Stimulated activated CD4-positive, alpha-beta T cell treated with anti-CD3 and anti-CD28 coated beads, Interleukin-15, amount 100 ng/mL, for 48 hours (primary cell): ENCODE data around the gene RAD50.
"Not testable (repeated sequence)": the region's sequence is repeated elsewhere in the genome, so short reads cannot be mapped to it uniquely, and the experiment has no call there.

Experiments used
- DNase-seq, 2 donors: peaks; one replicate each; pipeline ENCODE4 v3.0.0-alpha.2; 2020; ENCODE audit warnings: low read depth in 2 of 2

The RAD50 gene

DNA sequence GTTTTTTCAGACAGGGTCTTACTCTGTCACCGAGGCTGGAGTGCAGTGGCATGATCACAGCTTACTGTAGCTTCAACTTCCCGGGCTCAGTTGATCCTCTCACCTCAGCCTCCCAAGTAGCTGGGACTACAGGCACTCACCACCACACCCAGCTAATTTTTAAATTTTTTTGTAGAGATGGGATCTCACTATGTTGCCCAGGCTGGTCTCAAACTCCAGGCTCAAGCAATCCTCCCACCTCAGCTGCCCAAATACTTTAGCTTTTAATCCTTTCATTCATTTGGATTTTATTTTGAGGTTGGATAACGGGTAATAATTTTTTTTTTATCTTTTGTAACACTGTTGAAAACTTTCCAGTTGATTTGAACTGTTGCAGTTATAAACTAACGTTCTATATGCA is 76.8 kb downstream of the RAD50 start:
- not testable (repeated sequence) for DNase-seq

DNA sequence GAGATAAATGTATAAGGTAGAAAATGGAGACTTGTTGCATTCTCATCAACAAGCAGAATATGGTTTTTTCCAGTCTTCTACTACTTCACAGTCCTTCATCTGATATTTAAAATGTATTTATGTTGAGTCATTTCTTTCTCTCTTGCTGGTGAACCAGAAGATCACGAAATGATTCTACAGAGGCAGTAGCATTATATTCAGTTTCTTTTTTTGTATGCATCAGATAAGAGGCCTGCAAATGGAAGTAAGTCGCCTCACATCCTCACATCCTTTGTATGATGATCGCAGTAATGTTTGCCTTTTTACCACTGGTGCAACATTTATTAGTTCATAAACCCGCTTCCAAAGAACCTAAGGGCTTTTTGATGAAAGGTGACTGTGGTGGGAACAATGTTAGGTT is 79.1 kb downstream of the RAD50 start:
- DNase-seq = no peak

DNA sequence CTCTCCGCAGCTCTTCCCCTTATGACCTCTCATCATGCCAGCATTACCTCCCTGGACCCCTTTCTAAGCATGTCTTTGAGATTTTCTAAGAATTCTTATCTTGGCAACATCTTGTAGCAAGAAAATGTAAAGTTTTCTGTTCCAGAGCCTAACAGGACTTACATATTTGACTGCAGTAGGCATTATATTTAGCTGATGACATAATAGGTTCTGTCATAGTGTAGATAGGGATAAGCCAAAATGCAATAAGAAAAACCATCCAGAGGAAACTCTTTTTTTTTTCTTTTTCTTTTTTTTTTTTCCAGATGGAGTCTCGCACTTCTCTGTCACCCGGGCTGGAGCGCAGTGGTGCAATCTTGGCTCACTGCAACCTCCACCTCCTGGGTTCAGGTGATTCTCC is 80.5 kb downstream of the RAD50 start:
- no peak for DNase-seq

DNA sequence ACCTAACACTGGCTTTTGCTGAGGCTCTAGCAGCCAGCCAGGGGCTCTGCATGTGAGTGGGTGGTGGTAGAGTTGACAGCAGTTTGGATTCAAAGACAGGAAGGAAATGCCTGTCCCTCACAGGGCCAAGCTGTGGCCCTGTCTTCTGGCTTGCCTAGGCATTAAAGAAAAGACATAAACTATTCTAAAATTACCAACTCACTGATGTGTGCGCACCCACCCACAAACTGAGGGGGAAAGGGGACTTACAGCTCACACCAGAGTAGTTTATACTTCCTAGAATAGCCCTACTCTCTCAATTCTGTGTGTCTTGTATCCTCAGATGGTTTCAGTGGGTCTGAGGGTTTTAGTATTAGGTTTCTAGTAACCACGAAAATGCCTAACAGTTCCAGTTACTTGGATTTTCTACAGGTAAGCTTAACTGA is 82.9 kb downstream of the RAD50 start:
- no peak for DNase-seq

DNA sequence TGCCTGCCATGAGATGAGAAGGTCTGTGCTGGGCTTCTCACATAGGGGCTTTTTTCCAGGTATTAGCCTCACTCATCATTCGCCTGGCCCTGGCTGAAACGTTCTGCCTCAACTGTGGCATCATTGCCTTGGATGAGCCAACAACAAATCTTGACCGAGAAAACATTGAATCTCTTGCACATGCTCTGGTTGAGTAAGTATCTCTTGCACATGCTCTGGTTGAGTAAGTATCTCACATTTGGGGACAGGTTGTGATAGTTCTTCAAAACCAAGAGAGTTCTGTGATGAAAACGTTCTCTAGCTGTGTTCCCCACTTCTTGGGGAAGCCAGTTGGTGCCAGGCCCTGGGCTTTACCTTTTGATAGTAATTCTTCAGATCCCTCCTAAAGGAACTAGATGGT is 83.8 kb downstream of the RAD50 start:
- DNase-seq = no peak

DNA sequence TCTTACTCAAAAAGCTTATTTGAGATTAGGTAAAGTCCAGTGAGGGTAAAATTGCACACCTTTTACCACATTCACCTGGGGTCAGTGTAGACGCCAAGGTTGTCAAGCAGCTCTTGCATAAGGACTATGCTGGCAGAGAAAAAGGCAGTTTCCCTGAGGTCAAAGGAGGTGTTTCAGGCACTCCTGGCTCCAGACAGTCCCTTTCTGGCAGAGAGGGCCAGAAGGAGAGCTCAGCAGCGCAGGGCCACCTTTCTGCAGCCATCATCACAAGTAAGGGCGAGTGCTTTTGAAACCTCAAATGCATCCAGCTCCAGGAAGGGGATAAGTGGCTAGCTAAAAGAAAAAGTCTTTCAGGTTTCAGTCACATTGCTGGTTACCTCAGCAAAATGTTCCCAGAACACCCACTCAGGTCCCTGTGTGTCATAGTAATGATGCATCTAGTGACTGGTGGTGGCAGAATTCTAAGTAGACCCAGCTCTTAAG is 84.5 kb downstream of the RAD50 start:
- no peak for DNase-seq

DNA sequence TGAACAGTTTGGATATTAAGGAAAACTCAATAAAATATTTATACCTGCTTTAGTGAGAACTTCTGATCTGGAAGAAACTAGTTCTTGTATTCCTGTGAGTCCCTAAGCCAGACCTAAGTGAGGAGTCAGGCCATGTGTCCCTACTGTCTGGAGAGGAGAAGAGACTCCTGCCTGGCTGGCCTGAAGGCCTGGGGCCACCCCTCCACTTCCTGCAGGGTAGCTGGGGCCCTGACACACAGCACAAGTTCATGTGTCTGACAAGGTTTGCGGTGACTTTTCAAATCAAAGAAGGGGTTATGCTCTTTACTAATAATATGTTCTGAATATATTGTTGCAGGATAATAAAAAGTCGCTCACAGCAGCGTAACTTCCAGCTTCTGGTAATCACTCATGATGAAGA is 85.1 kb downstream of the RAD50 start:
- no peak for DNase-seq

DNA sequence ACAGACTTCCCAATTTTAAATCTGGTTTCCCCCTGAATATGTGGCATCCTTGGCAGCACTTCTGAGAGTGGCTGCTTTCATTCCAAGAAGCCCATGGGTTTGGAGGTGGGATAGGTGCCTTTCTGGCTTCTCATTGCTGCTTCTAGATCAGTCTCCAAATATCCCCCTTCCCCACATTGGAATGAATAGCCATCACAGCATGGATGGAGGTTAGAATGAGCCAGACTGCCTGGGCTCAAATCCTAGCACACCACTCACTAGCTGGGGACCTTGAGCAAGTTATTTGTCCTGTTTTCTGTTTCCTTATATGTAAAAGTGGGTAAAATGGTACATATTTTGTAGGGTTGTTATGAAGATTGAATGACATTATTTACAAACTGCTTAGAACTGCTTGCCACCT is 87.4 kb downstream of the RAD50 start:
- no peak for DNase-seq

DNA sequence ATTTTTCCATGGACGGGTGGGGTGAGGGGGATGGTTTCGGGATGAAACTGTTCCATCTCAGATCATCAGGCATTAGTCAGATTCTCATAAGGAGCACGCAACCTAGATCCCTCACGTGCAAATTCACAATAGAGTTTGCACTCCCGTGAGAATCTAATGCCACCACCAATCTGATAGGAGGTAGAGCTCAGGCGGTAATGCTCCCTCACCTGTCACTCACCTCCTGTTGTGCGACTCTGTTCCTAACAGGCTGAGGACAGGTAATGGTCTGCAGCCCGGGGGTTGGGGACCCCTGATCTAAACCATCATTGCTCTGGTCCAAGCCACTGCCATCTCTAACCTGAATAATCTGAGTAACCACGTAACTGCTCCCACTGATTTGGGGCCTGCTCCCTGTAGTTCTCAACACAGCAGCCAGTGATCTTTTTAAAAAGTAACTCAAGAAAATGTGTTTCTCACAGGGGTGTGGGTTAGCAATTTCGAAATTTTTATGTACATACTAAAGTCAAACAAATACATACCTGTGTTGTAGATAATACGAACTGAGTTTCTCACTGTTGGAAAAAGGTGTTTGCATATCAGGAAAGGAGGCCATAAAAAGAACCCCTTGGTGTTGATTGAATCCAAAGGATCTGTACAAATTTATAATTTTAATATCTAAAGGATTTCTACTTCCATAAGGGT is 89.9 kb downstream of the RAD50 start:
- DNase-seq = no peak

DNA sequence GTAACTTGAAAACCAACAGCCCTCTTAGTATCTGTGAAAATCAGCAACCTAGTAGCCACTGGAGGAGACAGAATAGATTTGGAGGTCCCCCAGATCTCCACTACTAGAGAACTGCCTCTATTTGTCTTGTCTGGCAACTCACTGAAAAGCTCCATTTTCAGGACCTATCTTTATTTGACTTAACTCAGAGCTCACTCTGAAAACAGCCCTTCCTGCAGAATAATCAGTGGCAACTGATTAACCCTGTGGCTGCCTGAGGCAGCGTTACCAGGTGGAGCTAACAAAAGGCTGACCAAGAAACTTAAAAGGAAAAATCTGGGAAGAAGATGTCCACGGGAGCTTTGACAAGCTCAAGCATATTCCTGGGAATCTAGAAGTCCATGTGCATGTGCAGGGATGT is 90.7 kb downstream of the RAD50 start:
- DNase-seq = no peak

DNA sequence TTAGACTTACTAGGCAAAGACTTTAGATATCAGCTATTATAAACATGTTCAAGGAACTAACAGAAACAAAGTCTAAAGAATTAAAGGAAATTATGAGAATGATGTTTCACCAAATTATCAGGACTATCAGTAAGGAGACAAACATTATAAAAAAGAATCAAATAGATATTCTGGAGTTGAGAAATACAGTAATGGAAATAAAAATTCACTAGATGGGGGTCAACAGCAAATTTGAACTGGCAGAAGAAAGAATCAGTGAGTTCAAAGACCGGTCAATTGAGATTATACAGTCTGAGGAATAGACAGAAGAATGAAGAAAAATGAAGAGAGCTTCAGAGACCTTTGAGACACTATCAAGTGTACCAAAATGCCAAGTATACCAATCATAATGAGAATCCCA is 91.6 kb downstream of the RAD50 start:
- DNase-seq = no peak

DNA sequence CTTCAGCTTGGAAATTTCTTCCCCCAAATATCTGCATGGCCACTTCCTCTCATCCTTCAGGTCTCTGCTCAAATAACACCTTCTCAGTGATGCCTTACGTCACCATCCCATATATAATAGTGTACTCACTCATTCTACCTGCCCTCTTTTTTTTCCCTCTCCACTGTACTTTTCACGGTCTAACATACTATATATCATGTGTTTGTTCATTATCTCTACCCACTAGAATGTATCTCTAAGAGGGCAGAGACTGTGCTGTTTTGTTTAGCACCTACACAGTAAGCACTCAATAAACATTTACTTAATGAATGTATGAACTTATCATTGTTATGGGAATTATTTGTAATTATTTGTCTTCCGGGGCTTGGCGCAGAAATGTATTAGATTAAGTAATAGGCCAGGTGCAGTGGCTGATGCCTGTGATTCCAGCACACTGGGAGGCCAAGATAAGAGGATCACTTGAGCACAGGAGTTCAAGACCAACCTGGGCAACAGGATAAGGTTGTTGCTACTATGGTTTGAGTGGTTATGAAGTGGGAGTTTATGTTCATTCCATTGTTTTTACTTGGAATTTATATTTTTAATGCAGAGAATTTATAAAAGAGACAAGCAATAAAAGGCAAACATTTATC is 95.2 kb downstream of the RAD50 start:
- no peak for DNase-seq

DNA sequence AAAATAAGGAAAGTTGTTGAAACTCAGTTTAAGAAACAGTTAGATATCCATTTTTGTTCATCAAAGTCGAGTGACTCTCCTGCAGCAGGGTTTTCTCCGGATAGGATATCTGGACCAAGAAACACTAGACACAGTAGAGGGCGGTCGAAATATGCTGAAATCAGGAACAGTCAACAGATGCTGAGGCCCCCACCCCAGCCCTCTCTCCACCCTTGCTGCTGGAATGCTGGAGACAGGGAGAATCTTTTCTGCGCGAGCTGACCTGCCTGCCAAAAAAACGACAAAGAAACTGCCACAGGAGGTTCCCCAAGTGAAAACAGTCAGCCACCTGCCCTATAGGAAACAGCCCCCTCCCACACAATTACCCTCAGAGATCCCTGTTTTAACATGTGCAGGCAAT is 96.9 kb downstream of the RAD50 start:
- no peak for DNase-seq

DNA sequence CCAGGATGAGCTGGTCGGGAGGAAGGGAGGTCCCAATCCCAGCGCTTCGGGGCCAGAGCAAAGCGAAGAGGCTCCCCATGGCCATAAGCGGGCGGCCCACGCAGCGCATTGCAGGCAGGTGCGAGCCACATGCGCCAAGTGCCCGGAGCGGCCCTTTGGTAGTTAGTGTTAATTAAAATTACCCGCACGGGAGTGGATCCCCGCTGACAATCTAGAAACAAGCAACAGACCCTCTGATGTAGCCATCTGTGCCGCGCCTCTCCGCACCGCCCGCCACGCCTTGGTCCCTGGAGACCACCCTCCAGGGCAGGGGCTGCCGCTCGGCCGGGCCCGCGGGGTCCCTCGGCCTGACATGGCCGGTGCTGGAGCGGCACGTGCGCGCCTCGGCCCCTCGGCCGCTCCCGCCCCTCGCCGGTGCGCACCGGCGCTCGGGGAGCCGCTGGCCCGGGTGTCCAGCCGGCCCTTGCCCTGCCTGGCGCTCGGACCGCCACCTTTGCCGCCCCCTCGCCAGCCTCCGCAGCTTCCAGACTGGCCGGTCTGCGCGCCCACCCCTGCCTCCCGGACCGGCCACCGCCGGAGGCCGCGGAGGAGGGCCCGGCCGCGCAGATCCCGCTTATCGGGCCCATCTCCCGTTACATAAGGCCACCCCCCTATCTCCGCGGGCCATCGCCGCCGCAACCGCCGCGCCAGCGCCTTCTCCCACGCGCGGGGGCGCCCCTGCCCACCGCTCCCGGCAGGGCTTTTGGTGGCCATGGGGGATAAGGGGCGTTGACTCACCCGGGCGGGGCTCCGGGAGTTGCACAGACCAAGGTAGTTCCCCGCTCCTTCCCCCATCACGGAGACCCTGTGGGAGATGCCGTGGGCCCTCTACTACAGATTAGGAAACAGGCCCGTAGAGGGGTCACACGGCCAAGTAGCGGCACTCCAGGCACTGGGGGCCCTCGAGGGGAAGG is 99.3 kb downstream of the RAD50 start:
- DNase-seq = no peak

DNA sequence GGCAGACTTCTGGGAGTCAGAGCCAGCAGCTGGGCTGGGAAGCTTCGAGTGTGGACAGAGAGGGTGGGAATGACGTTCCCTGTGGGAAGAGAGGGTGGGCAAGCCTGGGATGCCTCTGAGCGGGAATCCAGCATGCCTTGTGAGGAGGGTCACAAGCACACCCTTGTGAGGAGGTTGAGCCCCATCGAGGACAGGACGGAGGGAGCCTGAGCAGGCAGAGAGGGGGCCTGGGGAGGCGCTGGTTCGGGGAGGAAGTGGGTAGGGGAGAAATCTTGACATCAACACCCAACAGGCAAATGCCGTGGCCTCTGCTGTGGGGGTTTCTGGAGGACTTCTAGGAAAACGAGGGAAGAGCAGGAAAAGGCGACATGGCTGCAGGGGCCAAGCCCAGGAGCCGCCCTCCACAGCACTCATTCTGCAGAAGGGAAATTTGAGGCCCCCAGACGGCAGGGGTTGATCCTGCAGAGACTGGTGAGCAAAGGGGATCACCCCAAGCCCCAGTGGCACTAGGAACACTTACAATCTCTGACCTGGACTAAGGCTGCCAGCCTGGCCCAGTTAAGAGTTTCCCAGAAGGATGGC is 100.1 kb downstream of the RAD50 start:
- no peak for DNase-seq

DNA sequence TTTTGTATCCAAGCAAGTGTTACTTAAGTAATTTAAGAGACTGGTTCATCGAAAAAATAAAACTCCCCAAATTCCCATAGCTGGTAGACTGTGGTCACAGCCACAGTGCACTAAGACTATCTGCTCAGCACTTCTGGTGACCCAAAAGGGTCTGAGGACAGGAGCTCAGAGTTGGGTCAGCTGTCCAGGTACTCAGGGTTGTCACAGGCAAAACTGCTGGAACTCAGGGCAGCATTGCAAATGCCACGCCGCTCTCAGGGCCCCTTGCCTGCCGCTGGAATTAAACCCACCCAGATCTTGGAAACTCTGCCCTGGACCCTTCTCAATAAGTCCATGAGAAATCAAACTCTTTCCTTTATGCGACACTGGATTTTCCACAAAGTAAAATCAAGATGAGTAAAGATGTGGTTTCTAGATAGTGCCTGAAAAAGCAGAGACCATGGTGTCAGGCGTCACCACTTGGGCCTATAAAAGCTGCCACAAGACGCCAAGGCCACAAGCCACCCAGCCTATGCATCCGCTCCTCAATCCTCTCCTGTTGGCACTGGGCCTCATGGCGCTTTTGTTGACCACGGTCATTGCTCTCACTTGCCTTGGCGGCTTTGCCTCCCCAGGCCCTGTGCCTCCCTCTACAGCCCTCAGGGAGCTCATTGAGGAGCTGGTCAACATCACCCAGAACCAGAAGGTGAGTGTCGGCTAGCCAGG is 101.1 kb downstream of the RAD50 start, which contains the start of gene IL13:
IL13 (plus strand) TSS at position 498 of the 705 bp plus-strand sequence; CDS start at position 512, 14 bp downstream.
- DNase-seq = no peak

DNA sequence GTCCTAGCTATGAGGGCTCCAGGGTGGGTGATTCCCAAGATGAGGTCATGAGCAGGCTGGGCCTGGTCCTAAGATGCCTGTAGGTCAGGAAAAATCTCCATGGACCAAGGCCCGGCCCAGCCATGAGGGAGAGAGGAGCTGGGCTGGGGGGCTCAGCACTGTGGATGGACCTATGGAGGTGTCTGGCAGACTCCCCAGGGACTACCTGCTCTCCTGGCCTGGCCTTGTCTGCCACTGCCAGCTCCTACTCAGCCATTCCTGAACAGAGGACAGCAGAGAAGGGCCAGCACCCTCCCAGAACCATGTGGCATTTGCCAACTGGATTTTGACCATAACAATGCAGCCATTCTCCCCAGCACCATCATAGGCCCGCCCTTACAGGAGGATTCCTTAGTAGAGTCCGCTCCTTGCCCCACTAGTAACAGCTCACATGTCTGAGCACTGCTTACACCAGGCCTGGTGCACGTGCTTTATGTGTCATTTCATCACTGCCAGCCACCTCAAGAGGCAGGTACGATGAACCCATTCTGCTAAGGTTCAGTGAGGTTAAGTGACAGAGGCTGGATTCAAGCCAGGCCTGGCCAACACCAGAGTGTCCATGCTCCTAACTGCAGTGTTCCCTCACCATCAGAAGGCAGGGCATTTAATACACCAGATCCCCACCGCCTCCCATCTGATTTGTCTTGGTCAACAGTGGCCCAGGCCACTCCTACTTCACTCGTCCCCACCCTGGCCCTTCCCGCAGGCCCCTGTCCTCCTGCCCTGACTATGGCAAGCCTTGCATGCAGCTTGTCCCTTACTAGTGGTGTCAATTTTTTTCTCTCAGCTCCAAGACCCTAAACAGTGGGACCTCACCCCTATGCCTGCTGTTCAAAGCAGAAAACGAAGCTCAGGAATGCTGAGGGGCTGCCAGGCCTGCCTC is 101.9 kb downstream of the RAD50 start:
- DNase-seq = no peak

DNA sequence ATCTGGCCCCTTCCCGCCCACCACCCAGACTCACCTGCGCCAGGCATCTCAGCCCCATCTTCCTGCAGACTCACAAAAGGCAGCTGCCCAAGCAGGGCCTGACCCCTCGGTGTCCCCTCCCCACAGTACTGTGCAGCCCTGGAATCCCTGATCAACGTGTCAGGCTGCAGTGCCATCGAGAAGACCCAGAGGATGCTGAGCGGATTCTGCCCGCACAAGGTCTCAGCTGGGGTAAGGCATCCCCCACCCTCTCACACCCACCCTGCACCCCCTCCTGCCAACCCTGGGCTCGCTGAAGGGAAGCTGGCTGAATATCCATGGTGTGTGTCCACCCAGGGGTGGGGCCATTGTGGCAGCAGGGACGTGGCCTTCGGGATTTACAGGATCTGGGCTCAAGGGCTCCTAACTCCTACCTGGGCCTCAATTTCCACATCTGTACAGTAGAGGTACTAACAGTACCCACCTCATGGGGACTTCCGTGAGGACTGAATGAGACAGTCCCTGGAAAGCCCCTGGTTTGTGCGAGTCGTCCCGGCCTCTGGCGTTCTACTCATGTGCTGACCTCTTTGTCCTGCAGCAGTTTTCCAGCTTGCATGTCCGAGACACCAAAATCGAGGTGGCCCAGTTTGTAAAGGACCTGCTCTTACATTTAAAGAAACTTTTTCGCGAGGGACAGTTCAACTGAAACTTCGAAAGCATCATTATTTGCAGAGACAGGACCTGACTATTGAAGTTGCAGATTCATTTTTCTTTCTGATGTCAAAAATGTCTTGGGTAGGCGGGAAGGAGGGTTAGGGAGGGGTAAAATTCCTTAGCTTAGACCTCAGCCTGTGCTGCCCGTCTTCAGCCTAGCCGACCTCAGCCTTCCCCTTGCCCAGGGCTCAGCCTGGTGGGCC is 103.1 kb downstream of the RAD50 start:
- DNase-seq = no peak
